UCSD-AML1 (cell line): ENCODE data around the gene PRSS37.

Experiments
- DNase-seq: peaks from one replicate; lab custom pipeline; 2025; ENCODE audit not compliant: unreplicated experiment; lab: John Stamatoyannopoulos, UW

Gene PRSS37

GRCh38 chr7:141788296-141788695 lies 53.0 kb downstream of the PRSS37 start:
- no peak for DNase-seq
